NCI-H1694 treated with DMSO at 0.1 percent for 48 hours (cell line): ENCODE measurements around the gene CNP.
"Not testable (repeated sequence)": the region's sequence is repeated elsewhere in the genome, so short reads cannot be mapped to it uniquely, and the experiment has no call there.

Source experiments
- DNase-seq: peaks from one replicate; lab custom pipeline; 2025; lab: John Stamatoyannopoulos, UW

CNP gene

GRCh38 chr17:41966463-41967140 lies at the start of gene CNP:
Gene CNP (plus strand): TSS chr17:41966795. CDS start chr17:41966885, 90 bp downstream.
- peak; percentile 63 for DNase-seq

- DNase-seq, result peak; percentile 27
Observed at GRCh38 chr17:41917192-41917591, 49.4 kb upstream of the CNP start.

- DNase-seq, result peak; percentile 39
Observed at GRCh38 chr17:41917679-41918313, 48.8 kb upstream of the CNP start.

GRCh38 chr17:41918314-41919164 lies 48.1 kb upstream of the CNP start, which contains the start of gene ACLY:
Gene ACLY (minus strand): TSS chr17:41918951. CDS start chr17:41913873, 5,078 bp downstream.
- DNase-seq, result peak; percentile 92

- peak; percentile 79 for DNase-seq
Observed at GRCh38 chr17:41919165-41919817, 47.3 kb upstream of the CNP start.

- peak; percentile 3 for DNase-seq
Observed at GRCh38 chr17:41919840-41920579, 46.6 kb upstream of the CNP start.

- no peak for DNase-seq
Observed at GRCh38 chr17:41920580-41920955, 46.0 kb upstream of the CNP start.

- no peak for DNase-seq
Observed at GRCh38 chr17:41925991-41926590, 40.5 kb upstream of the CNP start.

GRCh38 chr17:41928693-41929251 lies 37.8 kb upstream of the CNP start:
- DNase-seq, result no peak

- DNase-seq, result peak; percentile 92
Observed at GRCh38 chr17:41930009-41930832, 36.4 kb upstream of the CNP start, which contains the start of gene ODAD4. Gene ODAD4 (plus strand): TSS chr17:41930617. CDS start chr17:41930724, 107 bp downstream.

- not testable (repeated sequence) for DNase-seq
Observed at GRCh38 chr17:41930833-41931156, 35.8 kb upstream of the CNP start.

GRCh38 chr17:41931715-41932114 lies 34.9 kb upstream of the CNP start:
- not testable (repeated sequence) for DNase-seq

GRCh38 chr17:41932816-41933389 lies 33.7 kb upstream of the CNP start:
- no peak for DNase-seq

GRCh38 chr17:41935641-41936040 lies 31.0 kb upstream of the CNP start:
- DNase-seq, result no peak

- no peak for DNase-seq
Observed at GRCh38 chr17:41937970-41938954, 28.3 kb upstream of the CNP start.

GRCh38 chr17:41939044-41939692 lies 27.4 kb upstream of the CNP start:
- DNase-seq, result peak; percentile 72

GRCh38 chr17:41939693-41940090 lies 26.9 kb upstream of the CNP start:
- no peak for DNase-seq

GRCh38 chr17:41941168-41941567 lies 25.4 kb upstream of the CNP start:
- DNase-seq, result no peak
